Measurements from ENCODE around the gene PGM1.

GRCh38 chr1:63545780-63546179, 47.4 kb upstream of the PGM1 start:
- TF ChIP-seq SRF (IDR thresholded peaks at IDR 0.05; ENCODE audit: low read depth): no peak
- TF ChIP-seq MAX (IDR thresholded peaks at IDR 0.05): no peak

Measured in HCT116 (cell line).